ENCODE results near the gene KRT76.
"Not testable (repeated sequence)": the region's sequence is repeated elsewhere in the genome, so short reads cannot be mapped to it uniquely, and the experiment has no call there.

DNA sequence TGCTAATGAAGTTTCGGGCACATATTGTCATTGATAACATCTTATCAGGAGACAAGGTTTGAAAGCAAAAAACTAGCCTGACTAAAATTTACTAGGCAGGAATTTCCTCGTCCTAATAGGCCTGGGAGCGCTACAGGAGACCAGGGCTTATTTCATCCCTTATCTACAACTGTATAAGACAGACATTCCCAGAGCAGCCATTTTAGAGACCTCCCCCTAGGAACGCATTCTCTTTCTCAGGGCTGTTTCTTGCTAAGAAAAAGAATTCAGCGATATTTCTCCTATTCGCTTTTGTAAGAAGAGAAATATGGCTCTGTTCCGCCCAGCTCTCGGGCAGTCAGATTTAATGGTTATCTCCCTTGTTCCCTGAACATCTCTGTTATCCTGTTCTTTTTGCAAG is 15.9 kb downstream of the KRT76 start:
- not testable (repeated sequence) for TF ChIP-seq CTCF, POLR2A, EP300 (IDR thresholded peaks at IDR 0.05)

All from gastroesophageal sphincter (tissue), 3 donors.